Fibroblast of villous mesenchyme (primary cell): ENCODE data around the gene CHAMP1. TPM values are rescaled to one million over a fixed set of nuclear protein-coding genes. Genes with fewer than 3 reads are reported as not detected.
A peak's percentile ranks its signal among the peaks of the same experiment; 100 is the strongest.

Source experiments
- DNase-seq: peaks from one replicate; pipeline ENCODE4 v3.0.0-alpha.2; 2010; ENCODE audit warnings: low read depth
- H3K4me3 ChIP-seq: 2 replicates; pipeline ENCODE4 v1.5.1; 2011; ENCODE audit warnings: low read depth, mild to moderate bottlenecking, low read length
- total RNA-seq: library from RNA; depleted of rRNA; stranded (reverse); fragments of >200 nt; gene quantifications from 2 replicates; pipeline ENCODE4 v1.2.3, GENCODE V29; 2012
- TF ChIP-seq, protein P1 (sequence below): IDR thresholded peaks from 2 replicates; pipeline ENCODE4 v1.5.1; 2012; ENCODE audit warnings: low read depth, mild to moderate bottlenecking, low read length; ENCODE audit not compliant: insufficient read depth

CHAMP1 gene
- total RNA-seq, 1 donor, result 16.8 TPM

DNA sequence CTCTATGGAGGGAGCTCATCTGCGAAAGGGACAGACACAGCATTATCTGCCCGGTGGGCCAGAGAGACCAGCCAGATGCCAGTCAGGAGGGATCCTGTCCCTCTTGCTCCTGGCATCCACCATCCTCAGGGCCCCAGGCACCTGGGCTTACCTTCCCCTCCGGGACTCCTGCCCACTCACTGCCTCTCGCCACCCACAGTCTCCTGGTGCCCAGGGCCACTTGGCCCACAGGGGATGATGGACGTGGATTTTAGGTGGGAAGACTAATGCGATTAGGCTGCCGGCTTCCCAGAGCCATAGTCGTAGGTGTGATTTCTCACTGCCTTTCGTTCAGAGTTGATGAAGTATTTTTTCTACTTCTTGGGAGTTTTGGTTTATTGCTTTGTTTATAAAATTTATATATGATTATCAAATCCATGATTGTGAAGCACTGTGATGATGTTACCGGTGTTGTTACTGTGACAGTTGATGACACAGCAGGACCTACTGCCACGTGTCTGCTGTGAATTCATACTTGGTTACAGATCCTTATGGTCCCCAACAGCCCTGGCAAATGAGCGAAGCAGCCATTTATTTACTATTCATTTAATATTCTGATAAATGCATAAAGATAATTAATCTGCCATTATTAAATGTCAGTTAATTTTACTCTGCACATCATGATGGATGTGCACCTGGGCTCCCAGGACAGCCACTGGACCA, 14.5 kb upstream of the CHAMP1 start:
- TF ChIP-seq, protein P1, sequence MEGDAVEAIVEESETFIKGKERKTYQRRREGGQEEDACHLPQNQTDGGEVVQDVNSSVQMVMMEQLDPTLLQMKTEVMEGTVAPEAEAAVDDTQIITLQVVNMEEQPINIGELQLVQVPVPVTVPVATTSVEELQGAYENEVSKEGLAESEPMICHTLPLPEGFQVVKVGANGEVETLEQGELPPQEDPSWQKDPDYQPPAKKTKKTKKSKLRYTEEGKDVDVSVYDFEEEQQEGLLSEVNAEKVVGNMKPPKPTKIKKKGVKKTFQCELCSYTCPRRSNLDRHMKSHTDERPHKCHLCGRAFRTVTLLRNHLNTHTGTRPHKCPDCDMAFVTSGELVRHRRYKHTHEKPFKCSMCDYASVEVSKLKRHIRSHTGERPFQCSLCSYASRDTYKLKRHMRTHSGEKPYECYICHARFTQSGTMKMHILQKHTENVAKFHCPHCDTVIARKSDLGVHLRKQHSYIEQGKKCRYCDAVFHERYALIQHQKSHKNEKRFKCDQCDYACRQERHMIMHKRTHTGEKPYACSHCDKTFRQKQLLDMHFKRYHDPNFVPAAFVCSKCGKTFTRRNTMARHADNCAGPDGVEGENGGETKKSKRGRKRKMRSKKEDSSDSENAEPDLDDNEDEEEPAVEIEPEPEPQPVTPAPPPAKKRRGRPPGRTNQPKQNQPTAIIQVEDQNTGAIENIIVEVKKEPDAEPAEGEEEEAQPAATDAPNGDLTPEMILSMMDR, result no peak
- H3K4me3 ChIP-seq, result no peak overlapping the region
- DNase-seq, result no peak

- DNase-seq, result no peak
- H3K4me3 ChIP-seq, result no peak overlapping the region
- TF ChIP-seq, protein P1, result no peak
These were observed 10.5 kb upstream of the CHAMP1 start for GRCh38 chr13:114303700-114304327.

DNA sequence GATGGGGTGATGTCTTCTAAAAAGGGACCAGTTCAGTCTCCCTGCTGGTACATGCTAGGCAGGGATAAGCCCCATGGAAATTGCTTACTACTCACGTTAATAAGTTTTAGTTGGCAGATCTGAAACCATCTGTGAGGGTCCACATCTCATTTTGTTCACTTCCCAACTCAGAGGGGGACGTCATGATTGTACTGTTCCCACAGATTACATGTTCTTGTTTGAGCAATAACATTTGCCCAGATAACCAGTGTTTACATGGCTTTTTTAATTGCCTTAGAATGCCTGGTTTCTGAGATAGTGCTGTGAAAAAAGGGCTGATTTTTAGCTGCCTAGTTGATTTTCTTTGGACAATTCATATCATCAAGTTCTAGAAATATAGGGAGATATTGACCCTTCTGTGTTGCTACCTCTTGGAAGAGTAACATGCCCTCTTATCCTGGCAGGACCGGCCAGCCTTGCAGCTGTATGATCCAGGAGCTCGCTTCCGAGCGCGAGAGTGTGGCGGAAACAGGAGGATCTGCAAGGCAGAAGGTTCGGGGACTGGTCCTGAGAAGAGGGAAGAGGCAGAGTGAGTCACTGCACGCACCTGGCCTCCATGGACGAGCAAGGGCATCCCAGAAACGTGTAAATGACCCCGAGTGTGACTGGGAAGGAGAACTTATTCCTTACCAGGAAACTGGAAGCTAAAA, 9.8 kb upstream of the CHAMP1 start:
- TF ChIP-seq, protein P1, result no peak
- H3K4me3 ChIP-seq, result no peak overlapping the region
- peak; percentile 65 for DNase-seq

- TF ChIP-seq, protein P1, result no peak
- no peak for DNase-seq
- no peak overlapping the region for H3K4me3 ChIP-seq
These were observed 5.2 kb upstream of the CHAMP1 start for GRCh38 chr13:114309086-114309485.

- TF ChIP-seq, protein P1, result no peak
- DNase-seq, result no peak
- H3K4me3 ChIP-seq, result no peak overlapping the region
These were observed 4.4 kb upstream of the CHAMP1 start for GRCh38 chr13:114309806-114310410.

DNA sequence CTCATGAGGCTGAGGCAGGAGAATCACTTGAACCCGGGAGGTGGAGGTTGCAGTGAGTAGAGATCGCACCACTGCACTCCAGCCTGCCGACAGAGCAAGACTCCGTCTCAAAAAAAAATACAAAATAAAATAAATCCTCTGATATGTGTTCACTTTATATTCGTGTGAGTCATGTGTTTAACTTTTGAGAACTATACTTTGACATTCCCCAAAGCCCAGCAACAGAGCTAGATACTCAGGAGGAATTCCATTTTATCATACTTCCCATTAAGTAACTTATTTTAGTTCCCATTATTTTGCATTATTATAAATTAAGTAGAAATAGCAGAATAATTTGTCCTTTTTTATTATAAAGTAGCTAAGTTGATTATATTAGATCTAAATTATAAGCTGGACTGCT, 3.3 kb upstream of the CHAMP1 start:
- TF ChIP-seq, protein P1, result no peak
- H3K4me3 ChIP-seq, result no peak overlapping the region
- peak; percentile 29 for DNase-seq
